Esophagus squamous epithelium (tissue), 4 donors: ENCODE results near the gene CDC25B.

Experiments
- POLR2A ChIP-seq, 4 donors: fragments of 450-650 bp; IDR thresholded peaks; one replicate each; pipeline ENCODE4 v1.6.1; 2017; ENCODE audit warnings: antibody characterized with exemption in 4 of 4, mild to moderate bottlenecking in 4 of 4, moderate library complexity in 3 of 4
- TF ChIP-seq, protein P1 (sequence below), 6 experiments: fragments of 450-650 bp in 4 of 6; fragments of 200-600 bp in 2 of 6; sonication (generic) in 2 of 6; IDR thresholded peaks; one replicate each; pipeline ENCODE4 v1.5.1; 2016 to 2019; ENCODE audit warnings: antibody characterized with exemption in 6 of 6, mild to moderate bottlenecking in 4 of 6, moderate library complexity in 4 of 6

DNA sequence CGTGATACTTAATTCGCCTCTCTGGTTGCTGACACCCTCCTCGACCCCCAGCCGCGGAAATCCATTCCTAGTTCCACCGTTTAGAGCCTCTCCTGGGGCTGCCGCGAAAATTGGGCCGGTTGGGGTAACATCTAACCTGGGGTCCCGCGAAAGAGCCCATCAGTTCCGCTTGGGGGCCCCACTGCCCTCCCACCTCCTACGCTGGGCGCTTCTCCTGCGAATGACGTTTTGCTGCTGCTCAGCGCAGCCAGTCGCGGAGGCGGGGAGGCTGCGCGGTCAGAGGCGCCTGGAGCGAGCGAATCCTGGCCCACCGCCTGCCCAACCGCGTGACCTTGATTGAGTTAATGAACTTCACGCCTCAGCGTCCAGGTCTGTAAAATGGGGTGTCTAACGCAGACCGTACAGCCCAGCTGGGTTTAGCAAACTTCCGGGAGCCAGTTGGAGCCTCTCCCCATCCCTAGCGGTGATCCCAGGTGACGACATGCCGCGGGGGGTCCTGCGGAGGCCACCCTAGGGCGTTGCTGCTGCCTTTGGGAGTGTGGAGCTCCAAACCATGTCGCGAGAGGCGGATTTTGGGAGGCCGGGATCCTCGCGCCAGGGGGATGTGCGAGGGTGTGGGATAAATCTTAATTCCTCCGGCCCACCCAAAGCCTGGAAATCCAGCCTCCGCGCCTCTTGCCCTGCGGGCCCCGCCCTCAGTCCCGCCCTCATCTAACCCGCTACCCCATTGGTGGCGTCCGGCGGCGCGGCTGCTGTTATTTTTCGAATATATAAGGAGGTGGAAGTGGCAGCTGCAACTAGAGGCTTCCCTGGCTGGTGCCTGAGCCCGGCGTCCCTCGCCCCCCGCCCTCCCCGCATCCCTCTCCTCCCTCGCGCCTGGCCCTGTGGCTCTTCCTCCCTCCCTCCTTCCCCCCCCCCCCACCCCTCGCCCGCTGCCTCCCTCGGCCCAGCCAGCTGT, at the start of gene CDC25B:
- TF ChIP-seq, protein P1, sequence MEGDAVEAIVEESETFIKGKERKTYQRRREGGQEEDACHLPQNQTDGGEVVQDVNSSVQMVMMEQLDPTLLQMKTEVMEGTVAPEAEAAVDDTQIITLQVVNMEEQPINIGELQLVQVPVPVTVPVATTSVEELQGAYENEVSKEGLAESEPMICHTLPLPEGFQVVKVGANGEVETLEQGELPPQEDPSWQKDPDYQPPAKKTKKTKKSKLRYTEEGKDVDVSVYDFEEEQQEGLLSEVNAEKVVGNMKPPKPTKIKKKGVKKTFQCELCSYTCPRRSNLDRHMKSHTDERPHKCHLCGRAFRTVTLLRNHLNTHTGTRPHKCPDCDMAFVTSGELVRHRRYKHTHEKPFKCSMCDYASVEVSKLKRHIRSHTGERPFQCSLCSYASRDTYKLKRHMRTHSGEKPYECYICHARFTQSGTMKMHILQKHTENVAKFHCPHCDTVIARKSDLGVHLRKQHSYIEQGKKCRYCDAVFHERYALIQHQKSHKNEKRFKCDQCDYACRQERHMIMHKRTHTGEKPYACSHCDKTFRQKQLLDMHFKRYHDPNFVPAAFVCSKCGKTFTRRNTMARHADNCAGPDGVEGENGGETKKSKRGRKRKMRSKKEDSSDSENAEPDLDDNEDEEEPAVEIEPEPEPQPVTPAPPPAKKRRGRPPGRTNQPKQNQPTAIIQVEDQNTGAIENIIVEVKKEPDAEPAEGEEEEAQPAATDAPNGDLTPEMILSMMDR (IDR thresholded peaks at IDR 0.05): peak; percentile 38 to 74 (median 60)
- TF ChIP-seq POLR2A (IDR thresholded peaks at IDR 0.05): peak in 2 of 4 donors; percentile 51 to 52
